ENCODE data around the gene BAZ2B.

DNA sequence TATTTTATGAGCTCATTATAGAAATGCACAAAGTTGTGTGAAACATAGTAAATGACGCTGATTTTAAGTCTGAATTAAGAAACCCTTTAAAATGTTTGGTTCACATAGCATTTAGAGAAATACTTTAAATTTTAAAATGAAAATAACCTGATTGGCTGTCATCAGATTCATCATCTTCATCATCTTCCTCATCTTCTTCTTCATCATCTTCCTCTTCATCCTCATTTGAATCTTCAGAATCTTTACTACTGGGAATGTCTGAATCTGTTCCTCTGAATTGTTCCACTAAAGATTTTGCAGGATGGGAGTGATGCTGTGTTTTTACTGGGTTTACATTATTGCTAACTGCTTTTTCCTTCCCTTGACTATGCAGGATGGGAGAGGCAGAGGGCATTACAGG lies 183.7 kb downstream of the BAZ2B start:
- TF ChIP-seq, protein P1, sequence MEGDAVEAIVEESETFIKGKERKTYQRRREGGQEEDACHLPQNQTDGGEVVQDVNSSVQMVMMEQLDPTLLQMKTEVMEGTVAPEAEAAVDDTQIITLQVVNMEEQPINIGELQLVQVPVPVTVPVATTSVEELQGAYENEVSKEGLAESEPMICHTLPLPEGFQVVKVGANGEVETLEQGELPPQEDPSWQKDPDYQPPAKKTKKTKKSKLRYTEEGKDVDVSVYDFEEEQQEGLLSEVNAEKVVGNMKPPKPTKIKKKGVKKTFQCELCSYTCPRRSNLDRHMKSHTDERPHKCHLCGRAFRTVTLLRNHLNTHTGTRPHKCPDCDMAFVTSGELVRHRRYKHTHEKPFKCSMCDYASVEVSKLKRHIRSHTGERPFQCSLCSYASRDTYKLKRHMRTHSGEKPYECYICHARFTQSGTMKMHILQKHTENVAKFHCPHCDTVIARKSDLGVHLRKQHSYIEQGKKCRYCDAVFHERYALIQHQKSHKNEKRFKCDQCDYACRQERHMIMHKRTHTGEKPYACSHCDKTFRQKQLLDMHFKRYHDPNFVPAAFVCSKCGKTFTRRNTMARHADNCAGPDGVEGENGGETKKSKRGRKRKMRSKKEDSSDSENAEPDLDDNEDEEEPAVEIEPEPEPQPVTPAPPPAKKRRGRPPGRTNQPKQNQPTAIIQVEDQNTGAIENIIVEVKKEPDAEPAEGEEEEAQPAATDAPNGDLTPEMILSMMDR (IDR thresholded peaks at IDR 0.05) = no peak
- TF ChIP-seq POLR2A (IDR thresholded peaks at IDR 0.05) (no peak), EP300 (IDR thresholded peaks at IDR 0.05) (no peak)

Data from sigmoid colon (tissue), 4 donors.